ENCODE measurements around the gene METTL2B. TPM values are rescaled to one million over a fixed set of nuclear protein-coding genes. Genes with fewer than 3 reads are reported as not detected.
"Not testable (repeated sequence)": the region's sequence is repeated elsewhere in the genome, so short reads cannot be mapped to it uniquely, and the experiment has no call there.

The METTL2B gene
- total RNA-seq, 1 experiment from 2014 or later = 33.8 TPM

DNA sequence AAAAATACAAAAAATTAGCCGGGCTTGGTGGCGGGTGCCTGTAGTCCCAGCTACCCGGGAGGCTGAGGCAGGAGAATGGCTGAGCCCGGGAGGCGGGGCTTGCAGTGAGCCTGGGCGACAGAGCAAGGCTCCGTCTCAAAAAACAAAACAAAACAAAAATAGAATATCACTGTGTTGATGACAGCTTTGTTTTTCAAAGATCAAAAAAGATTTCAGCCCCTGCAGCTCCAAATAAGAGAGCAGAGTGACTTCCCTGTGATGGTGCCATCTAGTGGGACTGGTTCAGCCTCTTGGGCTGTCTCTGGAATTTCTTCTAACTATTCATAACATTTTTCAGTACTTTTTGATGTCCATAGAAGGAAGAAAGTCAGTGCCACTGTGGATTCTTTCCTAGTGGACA is 60.9 kb downstream of the METTL2B start:
- H3K79me2 ChIP-seq (ENCODE audit: low read length) = peaks cover 70% of the 10 kb centered on the region

DNA sequence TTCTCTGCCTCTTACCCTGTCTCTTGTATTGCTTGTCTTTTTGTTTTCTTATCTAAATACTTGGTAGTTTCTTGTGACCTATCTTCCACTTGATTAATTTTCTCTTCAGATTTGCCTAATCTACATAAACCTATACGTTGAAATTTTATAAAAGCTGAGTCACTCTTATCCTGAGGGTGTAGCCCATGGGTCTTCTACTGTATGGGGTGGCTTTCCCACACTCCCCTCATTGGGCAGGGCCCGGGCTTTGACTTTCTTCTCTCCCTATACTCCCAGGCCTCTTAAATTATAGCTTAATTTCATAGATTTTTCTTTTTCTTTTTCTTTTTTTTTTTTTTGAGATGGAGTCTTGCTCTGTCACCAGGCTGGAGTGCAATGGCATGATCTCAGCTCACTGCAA is 66.0 kb downstream of the METTL2B start:
- BruUV-seq (replicated peaks); H3K4me2 ChIP-seq (ENCODE audit: low read length); intact Hi-C loops (cut with micrococcal nuclease); H3K4me1 ChIP-seq (ENCODE audit: insufficient read depth, low read length); ATAC-seq; H3K27me3 ChIP-seq (ENCODE audit: low read length); H2AFZ ChIP-seq (ENCODE audit: low read length); H3K9ac ChIP-seq (ENCODE audit: low read length); H3K9me3 ChIP-seq (ENCODE audit: low read length); H3K27ac ChIP-seq (ENCODE audit: low read length); DNase-seq; H3K9me2 ChIP-seq (replicated peaks; ENCODE audit: low read length); POLR2A ChIA-PET (ENCODE audit: unreplicated experiment); H3K36me3 ChIP-seq (ENCODE audit: low read depth, low read length); H3K4me3 ChIP-seq (ENCODE audit: low read length); H3F3A ChIP-seq (ENCODE audit: low read length, unreplicated experiment); H4K20me1 ChIP-seq (ENCODE audit: low read length): not testable (repeated sequence)
- CTCF ChIA-PET = interaction anchor here (0.6 kb wide), 1 partner anchor 341 kb away, joined by 7 read pairs; no protein-coding TSS in a partner anchor
- H3K79me2 ChIP-seq (ENCODE audit: low read length) = peaks cover 61% of the 10 kb centered on the region

More for the DNA sequence above, 60.9 kb downstream of the METTL2B start:
- H3K9me3 ChIP-seq (ENCODE audit: low read length); H3K36me3 ChIP-seq (ENCODE audit: low read depth, low read length); H3K27me3 ChIP-seq (ENCODE audit: low read length); H3K4me2 ChIP-seq (ENCODE audit: low read length); POLR2A ChIA-PET (ENCODE audit: unreplicated experiment); H4K20me1 ChIP-seq (ENCODE audit: low read length); H3K9ac ChIP-seq (ENCODE audit: low read length); H3F3A ChIP-seq (ENCODE audit: low read length, unreplicated experiment); H2AFZ ChIP-seq (ENCODE audit: low read length); H3K27ac ChIP-seq (ENCODE audit: low read length); H3K9me2 ChIP-seq (replicated peaks; ENCODE audit: low read length); H3K4me3 ChIP-seq (ENCODE audit: low read length); CTCF ChIA-PET; BruUV-seq (replicated peaks): not testable (repeated sequence)
- TF ChIP-seq, protein P1, sequence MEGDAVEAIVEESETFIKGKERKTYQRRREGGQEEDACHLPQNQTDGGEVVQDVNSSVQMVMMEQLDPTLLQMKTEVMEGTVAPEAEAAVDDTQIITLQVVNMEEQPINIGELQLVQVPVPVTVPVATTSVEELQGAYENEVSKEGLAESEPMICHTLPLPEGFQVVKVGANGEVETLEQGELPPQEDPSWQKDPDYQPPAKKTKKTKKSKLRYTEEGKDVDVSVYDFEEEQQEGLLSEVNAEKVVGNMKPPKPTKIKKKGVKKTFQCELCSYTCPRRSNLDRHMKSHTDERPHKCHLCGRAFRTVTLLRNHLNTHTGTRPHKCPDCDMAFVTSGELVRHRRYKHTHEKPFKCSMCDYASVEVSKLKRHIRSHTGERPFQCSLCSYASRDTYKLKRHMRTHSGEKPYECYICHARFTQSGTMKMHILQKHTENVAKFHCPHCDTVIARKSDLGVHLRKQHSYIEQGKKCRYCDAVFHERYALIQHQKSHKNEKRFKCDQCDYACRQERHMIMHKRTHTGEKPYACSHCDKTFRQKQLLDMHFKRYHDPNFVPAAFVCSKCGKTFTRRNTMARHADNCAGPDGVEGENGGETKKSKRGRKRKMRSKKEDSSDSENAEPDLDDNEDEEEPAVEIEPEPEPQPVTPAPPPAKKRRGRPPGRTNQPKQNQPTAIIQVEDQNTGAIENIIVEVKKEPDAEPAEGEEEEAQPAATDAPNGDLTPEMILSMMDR (conservative IDR thresholded peaks at IDR 0.05; ENCODE audit: low read depth, low read length) = peak; percentile 36; the same call in 1 of the 2 replicates
- peaks cover 10% of the 10 kb centered on the region; the same call in 1 of the 2 replicates for H3K4me1 ChIP-seq (ENCODE audit: insufficient read depth, low read length)
- intact Hi-C loops (cut with micrococcal nuclease) = loop anchor here (10.0 kb wide), 1 partner anchor 63 kb away; the partner anchor contains the start of gene METTL2B
- ATAC-seq = peak; percentile 89
- DNase-seq = peak; percentile 11

DNA sequence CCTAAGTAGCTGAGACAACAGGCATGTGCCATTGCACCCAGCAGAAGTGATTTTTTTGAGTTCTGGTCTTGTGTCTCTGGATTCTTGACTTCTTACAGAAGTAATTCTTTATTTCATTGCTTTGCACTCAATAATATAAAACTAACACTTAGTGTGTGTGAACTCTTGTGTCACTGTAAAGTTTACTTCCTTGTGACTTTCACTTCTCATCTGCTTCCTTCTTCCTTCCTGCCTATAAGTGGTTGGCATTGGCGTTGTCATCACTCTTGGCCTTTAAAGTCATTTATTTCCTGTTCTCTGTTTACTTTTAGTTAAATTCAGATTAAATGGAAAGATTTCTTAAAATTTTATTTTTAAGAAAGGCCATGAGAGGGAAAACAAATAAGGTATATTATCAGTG is 66.8 kb downstream of the METTL2B start:
- H3K9ac ChIP-seq (ENCODE audit: low read length); H2AFZ ChIP-seq (ENCODE audit: low read length); H3K4me2 ChIP-seq (ENCODE audit: low read length); H4K20me1 ChIP-seq (ENCODE audit: low read length); ATAC-seq; H3K27me3 ChIP-seq (ENCODE audit: low read length); H3K36me3 ChIP-seq (ENCODE audit: low read depth, low read length); H3K9me2 ChIP-seq (replicated peaks; ENCODE audit: low read length); CTCF ChIA-PET; H3K4me1 ChIP-seq (ENCODE audit: insufficient read depth, low read length); H3F3A ChIP-seq (ENCODE audit: low read length, unreplicated experiment); DNase-seq; POLR2A ChIA-PET (ENCODE audit: unreplicated experiment); intact Hi-C loops (cut with micrococcal nuclease); H3K9me3 ChIP-seq (ENCODE audit: low read length); BruUV-seq (replicated peaks); H3K27ac ChIP-seq (ENCODE audit: low read length); H3K4me3 ChIP-seq (ENCODE audit: low read length): not testable (repeated sequence)
- peaks cover 60% of the 10 kb centered on the region for H3K79me2 ChIP-seq (ENCODE audit: low read length)

DNA sequence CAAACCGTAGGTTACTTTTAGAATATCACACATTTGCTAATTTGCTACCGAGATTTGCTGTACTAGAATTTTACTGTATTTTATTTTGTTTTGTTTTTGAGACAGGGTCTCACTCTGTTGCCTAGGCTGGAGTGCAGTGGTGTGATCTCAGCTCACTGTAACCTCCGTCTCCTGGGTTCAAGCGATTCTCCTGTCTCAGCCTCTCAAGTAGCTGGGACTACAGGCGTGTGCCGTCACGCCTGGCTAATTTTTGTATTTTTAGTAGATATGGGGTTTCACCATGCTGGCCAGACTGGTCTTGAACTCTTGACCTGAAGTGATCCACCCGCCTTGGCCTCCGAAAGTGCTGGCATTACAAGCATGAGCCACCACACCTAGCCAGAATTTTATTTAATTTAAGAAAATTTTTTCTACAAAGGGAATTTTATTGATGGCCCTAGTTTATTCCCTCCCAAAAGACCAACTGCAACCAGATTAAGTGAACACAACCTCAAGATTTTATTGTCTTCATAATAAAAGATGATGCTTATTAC is 69.8 kb downstream of the METTL2B start:
- CTCF ChIA-PET; BruUV-seq (replicated peaks); H3K27ac ChIP-seq (ENCODE audit: low read length); H3K9me2 ChIP-seq (replicated peaks; ENCODE audit: low read length); H4K20me1 ChIP-seq (ENCODE audit: low read length); intact Hi-C loops (cut with micrococcal nuclease); H3K4me2 ChIP-seq (ENCODE audit: low read length); DNase-seq; H3K36me3 ChIP-seq (ENCODE audit: low read depth, low read length); H3K27me3 ChIP-seq (ENCODE audit: low read length); H3K4me3 ChIP-seq (ENCODE audit: low read length); H2AFZ ChIP-seq (ENCODE audit: low read length); H3K9ac ChIP-seq (ENCODE audit: low read length); H3K4me1 ChIP-seq (ENCODE audit: insufficient read depth, low read length); H3K9me3 ChIP-seq (ENCODE audit: low read length); H3F3A ChIP-seq (ENCODE audit: low read length, unreplicated experiment); ATAC-seq: not testable (repeated sequence)
- POLR2A ChIA-PET (ENCODE audit: unreplicated experiment) = interaction anchor here (0.6 kb wide), 1 partner anchor 236 kb away, joined by 4 read pairs; no protein-coding TSS in a partner anchor
- peaks cover 49% of the 10 kb centered on the region for H3K79me2 ChIP-seq (ENCODE audit: low read length)

All from PC-3 (cell line).